WTC11 (cell line): Measurements from ENCODE around the gene VWA5B1.

Source experiments
- CREM ChIP-seq: sonication (generic); formaldehyde crosslinking; IDR thresholded peaks from 2 replicates; pipeline ENCODE4 v1.8.1; 2022; ENCODE audit warnings: mild to moderate bottlenecking, missing genetic modification reagents, moderate library complexity
- CTCF ChIP-seq: fragments of 200-600 bp; IDR thresholded peaks from 2 replicates; pipeline ENCODE4 v1.8.0; 2022; ENCODE audit warnings: antibody characterized with exemption
- ESRRA ChIP-seq: sonication (generic); formaldehyde crosslinking; IDR thresholded peaks from 2 replicates; pipeline ENCODE4 v1.8.1; 2022; ENCODE audit warnings: mild to moderate bottlenecking, missing genetic modification reagents, borderline replicate concordance
- FOXJ3 ChIP-seq: sonication (generic); formaldehyde crosslinking; IDR thresholded peaks from 2 replicates; pipeline ENCODE4 v1.9.0; 2021; ENCODE audit warnings: missing genetic modification reagents, mild to moderate bottlenecking, borderline replicate concordance
- PRDM15 ChIP-seq: sonication (generic); formaldehyde crosslinking; IDR thresholded peaks from 2 replicates; pipeline ENCODE4 v1.8.0; 2022; ENCODE audit warnings: missing genetic modification reagents
- USF1 ChIP-seq: sonication (generic); formaldehyde crosslinking; IDR thresholded peaks from 2 replicates; pipeline ENCODE4 v1.8.0; 2022; ENCODE audit warnings: mild to moderate bottlenecking, missing genetic modification reagents
- ZNF263 ChIP-seq: sonication (generic); formaldehyde crosslinking; IDR thresholded peaks from 2 replicates; pipeline ENCODE4 v1.8.1; 2022; ENCODE audit warnings: low read depth, mild to moderate bottlenecking, moderate library complexity, missing genetic modification reagents

- no peak for TF ChIP-seq USF1 (CRISPR knock-in tag)
- no peak for TF ChIP-seq CTCF
- no peak for TF ChIP-seq ZNF263 (CRISPR knock-in tag)
- TF ChIP-seq CREM (CRISPR knock-in tag) = no peak
- no peak for TF ChIP-seq ESRRA (CRISPR knock-in tag)
- no peak for TF ChIP-seq PRDM15 (CRISPR knock-in tag)
- no peak for TF ChIP-seq FOXJ3 (CRISPR knock-in tag)
Measured at GRCh38 chr1:20349971-20350370, 59.3 kb downstream of the VWA5B1 start.
